Renal cortical epithelial cell (primary cell): ENCODE measurements around the gene DAPK2. TPM values are rescaled to one million over a fixed set of nuclear protein-coding genes. Genes with fewer than 3 reads are reported as not detected.

Source experiments
- DNase-seq: peaks from one replicate; pipeline ENCODE4 v3.0.0-alpha.2; 2011; ENCODE audit warnings: low read depth
- total RNA-seq: library from RNA; depleted of rRNA; stranded (reverse); fragments of >200 nt; gene quantifications from 2 replicates; pipeline ENCODE4 v1.2.3, GENCODE V29; 2014

The DAPK2 gene
- total RNA-seq, 1 donor from 2014 or later: 0.94 TPM

DNA sequence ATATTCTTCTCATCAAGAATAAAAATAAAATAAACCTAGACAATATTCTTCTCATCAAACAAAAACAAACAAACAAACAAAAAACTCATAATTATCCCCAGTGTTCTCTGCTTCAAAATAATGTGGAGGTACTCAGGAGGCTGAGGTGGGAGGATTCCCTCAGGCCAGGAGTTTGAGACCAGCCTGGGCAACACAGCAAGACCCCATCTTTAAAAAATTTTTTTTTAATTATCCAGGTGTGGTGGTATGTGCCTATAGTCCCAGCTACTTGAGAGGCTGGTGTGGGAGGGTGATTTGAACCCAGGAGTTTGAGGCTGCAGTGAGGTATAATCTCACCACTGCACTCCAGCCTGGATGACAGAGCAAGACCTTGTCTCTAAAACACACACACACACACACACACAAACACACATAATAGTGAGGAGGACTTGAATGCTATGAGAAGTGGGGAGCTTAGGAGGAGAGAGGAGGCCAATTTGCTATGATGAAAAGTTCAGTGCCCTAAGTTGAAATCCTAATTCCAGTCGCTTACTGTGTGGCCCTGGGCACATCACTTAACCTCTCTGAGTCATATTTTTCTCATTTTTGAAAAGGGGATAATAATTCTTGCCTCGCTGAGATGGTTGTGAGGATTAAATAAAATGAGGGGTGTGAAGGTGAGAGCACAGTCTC is 176.8 kb downstream of the DAPK2 start:
- DNase-seq: no peak

DNA sequence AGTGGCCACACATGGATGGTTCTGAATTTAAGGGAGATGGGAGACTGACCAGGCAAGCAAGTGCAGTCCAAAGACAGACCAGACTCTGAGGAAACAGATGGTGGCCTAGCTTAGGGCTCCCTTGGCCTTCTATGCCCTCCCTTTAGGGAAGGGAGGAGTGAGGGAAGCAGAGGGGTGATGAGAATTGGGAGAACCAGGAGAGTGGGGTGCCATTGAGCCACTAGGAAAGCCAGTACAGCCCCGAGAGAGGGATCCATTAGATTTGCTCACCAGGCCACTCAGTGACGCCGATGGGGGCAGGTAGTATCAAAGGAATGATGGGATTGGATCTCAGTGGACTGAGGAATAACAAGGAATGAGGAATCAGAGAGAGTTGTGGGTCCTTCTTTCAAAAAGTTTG is 182.1 kb downstream of the DAPK2 start:
- no peak for DNase-seq

- no peak for DNase-seq
Observed at GRCh38 chr15:63861946-63862517, 184.3 kb downstream of the DAPK2 start.

- DNase-seq: no peak
Observed at GRCh38 chr15:63860555-63860954, 185.7 kb downstream of the DAPK2 start.

DNA sequence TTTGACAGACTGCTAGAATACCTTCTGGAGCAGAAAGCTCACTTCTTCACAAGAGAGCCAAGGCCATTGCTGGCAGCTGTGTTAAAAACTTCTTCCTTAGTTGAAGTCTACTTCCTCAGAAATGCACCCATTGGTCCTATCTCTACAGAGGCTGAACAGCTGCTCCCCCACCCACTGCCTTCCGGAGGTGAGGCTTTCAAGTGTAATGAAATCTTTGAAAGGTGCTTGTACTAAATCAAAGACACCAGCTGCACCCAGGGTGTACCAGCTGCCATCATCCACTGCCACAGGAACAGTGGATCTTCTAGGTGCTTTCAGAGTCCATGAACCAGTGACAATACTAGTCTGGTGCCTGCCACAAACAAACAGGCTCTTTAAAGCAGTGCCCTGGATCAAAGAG is 186.1 kb downstream of the DAPK2 start:
- DNase-seq: no peak

- no peak for DNase-seq
Observed at GRCh38 chr15:63858881-63859280, 187.4 kb downstream of the DAPK2 start.

GRCh38 chr15:63858448-63858847 is 187.8 kb downstream of the DAPK2 start:
- no peak for DNase-seq

- no peak for DNase-seq
Observed at GRCh38 chr15:63857461-63857856, 188.8 kb downstream of the DAPK2 start.

Other genes with a start within 250 kb of the DAPK2 start
- gene HERC1, start 212.5 kb downstream of the DAPK2 start, total RNA-seq: 45.1 and 107 TPM in 2 replicates
- 54.2 and 84.7 TPM in 2 replicates for gene CIAO2A, start 47.4 kb upstream of the DAPK2 start, total RNA-seq
- gene SNX1, start 49.5 kb upstream of the DAPK2 start, total RNA-seq: 28.5 and 85.9 TPM in 2 replicates
- 0.17 and 0.70 TPM in 2 replicates for gene SNX22, start 105.2 kb upstream of the DAPK2 start, total RNA-seq
- gene PPIB, start 116.5 kb upstream of the DAPK2 start, total RNA-seq: 565 and 927 TPM in 2 replicates